ENCODE measurements around the gene OTOGL.
"Not testable (repeated sequence)": the region's sequence is repeated elsewhere in the genome, so short reads cannot be mapped to it uniquely, and the experiment has no call there.

OTOGL gene

DNA sequence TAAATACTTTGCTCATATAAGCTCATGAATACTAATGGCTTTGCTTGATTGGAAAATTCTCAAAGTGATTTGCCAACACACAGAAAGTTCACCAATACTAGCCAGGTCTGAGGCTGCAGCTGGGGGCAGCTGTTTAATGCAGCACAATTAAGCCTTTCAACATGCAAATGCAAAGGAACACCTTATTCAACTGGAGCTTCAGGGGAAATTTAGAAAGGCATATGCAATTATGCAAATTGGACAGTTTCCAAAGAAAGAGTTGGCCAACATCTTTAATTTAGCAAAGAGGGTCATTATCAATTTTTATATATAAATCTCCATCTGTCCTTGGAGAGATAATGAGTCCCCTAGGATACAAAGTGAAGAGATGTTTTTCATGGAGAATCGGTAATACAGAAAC, 40.2 kb upstream of the OTOGL start:
- TF ChIP-seq, protein P1, sequence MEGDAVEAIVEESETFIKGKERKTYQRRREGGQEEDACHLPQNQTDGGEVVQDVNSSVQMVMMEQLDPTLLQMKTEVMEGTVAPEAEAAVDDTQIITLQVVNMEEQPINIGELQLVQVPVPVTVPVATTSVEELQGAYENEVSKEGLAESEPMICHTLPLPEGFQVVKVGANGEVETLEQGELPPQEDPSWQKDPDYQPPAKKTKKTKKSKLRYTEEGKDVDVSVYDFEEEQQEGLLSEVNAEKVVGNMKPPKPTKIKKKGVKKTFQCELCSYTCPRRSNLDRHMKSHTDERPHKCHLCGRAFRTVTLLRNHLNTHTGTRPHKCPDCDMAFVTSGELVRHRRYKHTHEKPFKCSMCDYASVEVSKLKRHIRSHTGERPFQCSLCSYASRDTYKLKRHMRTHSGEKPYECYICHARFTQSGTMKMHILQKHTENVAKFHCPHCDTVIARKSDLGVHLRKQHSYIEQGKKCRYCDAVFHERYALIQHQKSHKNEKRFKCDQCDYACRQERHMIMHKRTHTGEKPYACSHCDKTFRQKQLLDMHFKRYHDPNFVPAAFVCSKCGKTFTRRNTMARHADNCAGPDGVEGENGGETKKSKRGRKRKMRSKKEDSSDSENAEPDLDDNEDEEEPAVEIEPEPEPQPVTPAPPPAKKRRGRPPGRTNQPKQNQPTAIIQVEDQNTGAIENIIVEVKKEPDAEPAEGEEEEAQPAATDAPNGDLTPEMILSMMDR (IDR thresholded peaks at IDR 0.05; ENCODE audit: low read depth, low read length, missing control alignments): no peak
- H3K4me3 ChIP-seq (replicated peaks; ENCODE audit: low read depth, low read length): no peak overlapping the region
- no peak for DNase-seq (ENCODE audit: extremely low read depth, low read depth)

DNA sequence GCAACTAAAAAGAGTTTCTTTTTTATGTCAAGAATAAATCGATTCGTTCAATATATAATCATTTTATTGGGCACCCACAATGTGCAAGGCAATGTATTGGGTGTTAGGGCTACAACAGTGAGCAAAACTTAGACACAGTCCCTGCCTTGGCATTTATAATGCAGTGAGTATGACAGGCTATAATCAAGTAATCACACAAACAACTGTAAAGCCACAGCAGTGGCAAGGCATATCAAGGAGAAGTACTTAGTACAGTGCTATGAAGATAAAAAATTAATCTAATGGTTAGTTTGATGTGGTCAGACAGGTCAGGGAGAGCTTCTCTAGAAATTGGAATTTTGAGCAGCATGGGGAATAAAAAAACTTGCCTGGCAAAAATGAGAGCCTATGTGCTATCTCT, 39.5 kb upstream of the OTOGL start:
- no peak for DNase-seq (ENCODE audit: extremely low read depth, low read depth)
- TF ChIP-seq, protein P1 (IDR thresholded peaks at IDR 0.05; ENCODE audit: low read depth, low read length, missing control alignments): no peak
- no peak overlapping the region for H3K4me3 ChIP-seq (replicated peaks; ENCODE audit: low read depth, low read length)

DNA sequence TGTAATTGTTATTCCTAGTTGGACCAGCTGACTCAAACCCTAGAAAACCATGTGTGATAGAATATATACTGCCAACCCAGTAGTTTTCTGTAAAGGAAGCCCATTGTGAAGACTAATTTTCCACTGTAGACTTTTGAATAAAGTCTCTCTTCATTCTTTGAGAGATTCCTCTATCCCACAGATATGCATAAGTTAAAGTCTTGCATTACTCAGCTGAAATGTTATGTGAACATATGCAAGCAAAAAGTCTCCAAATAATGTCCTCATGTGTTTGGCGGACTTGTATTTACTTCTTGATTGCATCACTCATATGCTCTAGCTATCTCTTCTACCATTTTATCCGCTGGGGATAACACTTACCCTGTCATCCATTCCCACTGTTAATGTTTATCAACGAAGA, 35.1 kb upstream of the OTOGL start:
- TF ChIP-seq, protein P1 (IDR thresholded peaks at IDR 0.05; ENCODE audit: low read depth, low read length, missing control alignments): no peak
- no peak for DNase-seq (ENCODE audit: extremely low read depth, low read depth)
- no peak overlapping the region for H3K4me3 ChIP-seq (replicated peaks; ENCODE audit: low read depth, low read length)

DNA sequence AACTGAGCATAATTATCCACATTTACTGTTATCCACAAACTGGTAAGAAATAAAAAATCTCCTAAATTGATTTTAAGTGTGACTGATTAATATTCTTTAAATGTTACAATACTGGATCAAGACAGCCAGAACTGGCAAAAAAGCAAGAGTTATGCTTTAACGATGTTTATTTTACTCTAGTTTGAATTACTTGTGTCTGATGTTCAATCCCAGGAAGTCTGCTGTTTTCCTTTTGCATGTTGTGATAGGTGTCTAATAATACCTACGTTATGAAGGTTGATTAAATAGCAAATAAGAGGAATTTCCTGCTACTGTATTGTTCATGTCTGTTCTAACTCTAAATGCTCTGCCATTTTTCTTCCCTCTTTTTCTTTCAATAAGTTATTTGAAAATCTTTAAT, 34.4 kb upstream of the OTOGL start:
- TF ChIP-seq, protein P1 (IDR thresholded peaks at IDR 0.05; ENCODE audit: low read depth, low read length, missing control alignments): no peak
- no peak overlapping the region for H3K4me3 ChIP-seq (replicated peaks; ENCODE audit: low read depth, low read length)
- DNase-seq (ENCODE audit: extremely low read depth, low read depth): no peak

DNA sequence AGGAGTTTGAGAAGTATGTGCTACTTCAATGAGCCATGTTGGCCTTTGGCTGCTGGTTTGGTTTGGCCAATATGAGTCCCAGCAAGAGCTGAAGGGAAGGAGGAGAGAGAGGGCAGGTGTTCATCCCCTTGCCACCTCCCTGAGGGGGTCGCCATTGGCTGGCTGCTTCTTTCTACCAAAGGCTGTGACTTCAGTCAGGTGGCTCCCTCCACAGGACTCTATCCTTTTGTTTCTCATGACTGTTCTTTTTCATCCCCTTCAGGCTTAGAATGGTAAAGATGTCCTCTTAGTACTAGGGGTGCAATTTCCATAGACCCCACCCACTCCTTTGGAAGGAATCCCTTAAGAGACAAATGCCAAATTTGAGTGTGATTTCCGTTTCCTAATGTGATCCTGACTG, 31.2 kb upstream of the OTOGL start:
- DNase-seq (ENCODE audit: extremely low read depth, low read depth): no peak
- H3K4me3 ChIP-seq (replicated peaks; ENCODE audit: low read depth, low read length): no peak overlapping the region
- TF ChIP-seq, protein P1 (IDR thresholded peaks at IDR 0.05; ENCODE audit: low read depth, low read length, missing control alignments): no peak

DNA sequence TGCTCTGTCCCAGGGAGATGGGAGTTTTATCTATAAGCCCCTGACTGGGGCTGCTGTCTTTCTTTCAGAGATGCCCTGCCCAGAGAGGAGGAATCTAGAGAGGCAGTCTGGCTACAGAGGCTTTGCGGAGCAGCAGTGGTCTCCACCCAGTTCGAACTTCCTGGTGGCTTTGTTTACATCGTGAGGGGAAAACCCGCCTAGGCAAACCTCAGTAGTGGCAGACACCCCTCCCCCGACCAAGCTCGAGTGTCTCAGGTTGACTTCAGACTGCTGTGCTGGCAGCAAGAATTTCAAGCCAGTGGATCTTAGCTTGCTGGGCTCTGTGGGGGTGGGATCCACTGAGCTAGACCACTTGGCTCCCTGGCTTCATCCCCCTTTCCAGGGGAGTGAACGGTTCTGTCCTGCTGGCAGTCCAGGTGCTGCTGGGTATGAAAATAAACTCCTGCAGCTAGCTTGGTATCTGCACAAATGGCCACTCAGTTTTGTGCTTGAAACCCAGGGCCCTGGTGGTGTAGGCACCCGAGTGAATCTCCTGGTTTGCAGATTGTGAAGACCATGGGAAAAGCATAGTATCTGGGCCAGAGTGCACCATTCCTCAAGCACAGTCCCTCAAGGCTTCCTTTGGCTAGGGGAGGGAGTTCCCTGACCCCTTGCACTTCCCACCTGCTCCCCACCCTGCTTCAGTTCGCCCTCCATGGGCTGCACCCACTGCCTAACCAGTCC, 15.3 kb upstream of the OTOGL start:
- DNase-seq (ENCODE audit: extremely low read depth, low read depth); H3K4me3 ChIP-seq (replicated peaks; ENCODE audit: low read depth, low read length): not testable (repeated sequence)

DNA sequence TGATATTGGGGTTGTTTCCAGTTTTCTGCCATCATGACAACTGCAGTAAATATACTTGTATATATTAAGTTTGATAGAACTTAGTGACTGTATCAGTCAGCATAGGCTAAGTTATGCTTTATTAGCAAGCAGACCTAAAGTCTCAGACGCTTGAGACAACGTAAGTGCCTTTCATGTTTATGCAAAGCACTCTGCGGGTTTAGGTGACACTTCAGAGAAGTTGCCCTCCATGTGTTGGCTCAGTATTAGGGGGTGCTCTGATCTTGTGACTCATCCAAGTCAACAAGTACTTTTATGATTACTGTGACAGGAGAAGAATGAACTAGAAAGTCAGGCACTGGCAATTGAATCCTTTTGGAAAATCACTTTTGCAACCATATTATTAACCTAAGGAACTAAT, 13.3 kb upstream of the OTOGL start:
- TF ChIP-seq, protein P1 (IDR thresholded peaks at IDR 0.05; ENCODE audit: low read depth, low read length, missing control alignments): no peak
- no peak overlapping the region for H3K4me3 ChIP-seq (replicated peaks; ENCODE audit: low read depth, low read length)
- no peak for DNase-seq (ENCODE audit: extremely low read depth, low read depth)
